Globus pallidus (tissue), 1 donor: Measurements from ENCODE around the gene TPM4.

ENCODE experiments used
- DNase-seq: peaks from one replicate; pipeline ENCODE4 v3.0.0-alpha.2; 2015; ENCODE audit warnings: low spot score

Gene TPM4

DNA sequence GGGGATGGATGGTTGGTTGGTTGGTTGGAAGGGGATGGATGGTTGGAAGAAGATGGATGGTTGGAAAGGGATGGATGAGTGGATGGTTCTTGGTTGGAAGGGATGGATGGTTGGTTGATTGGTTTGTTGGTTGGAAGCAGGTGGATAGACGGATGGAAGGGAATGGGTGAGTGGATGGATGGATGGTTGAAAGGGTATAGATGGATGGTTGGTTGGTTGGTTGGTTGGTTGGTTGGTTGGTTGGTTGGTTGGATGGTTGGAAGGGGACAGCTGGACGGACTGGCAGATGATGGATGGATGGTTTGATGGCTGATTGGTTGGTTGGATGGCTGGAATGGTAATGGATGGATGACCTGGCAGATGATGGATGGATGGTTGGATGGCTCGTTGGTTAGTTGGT, 55.4 kb downstream of the TPM4 start:
- DNase-seq: no peak

GRCh38 chr19:16133818-16134217, 57.5 kb downstream of the TPM4 start:
- DNase-seq: no peak

GRCh38 chr19:16134510-16134909, 58.2 kb downstream of the TPM4 start:
- DNase-seq: no peak

DNA sequence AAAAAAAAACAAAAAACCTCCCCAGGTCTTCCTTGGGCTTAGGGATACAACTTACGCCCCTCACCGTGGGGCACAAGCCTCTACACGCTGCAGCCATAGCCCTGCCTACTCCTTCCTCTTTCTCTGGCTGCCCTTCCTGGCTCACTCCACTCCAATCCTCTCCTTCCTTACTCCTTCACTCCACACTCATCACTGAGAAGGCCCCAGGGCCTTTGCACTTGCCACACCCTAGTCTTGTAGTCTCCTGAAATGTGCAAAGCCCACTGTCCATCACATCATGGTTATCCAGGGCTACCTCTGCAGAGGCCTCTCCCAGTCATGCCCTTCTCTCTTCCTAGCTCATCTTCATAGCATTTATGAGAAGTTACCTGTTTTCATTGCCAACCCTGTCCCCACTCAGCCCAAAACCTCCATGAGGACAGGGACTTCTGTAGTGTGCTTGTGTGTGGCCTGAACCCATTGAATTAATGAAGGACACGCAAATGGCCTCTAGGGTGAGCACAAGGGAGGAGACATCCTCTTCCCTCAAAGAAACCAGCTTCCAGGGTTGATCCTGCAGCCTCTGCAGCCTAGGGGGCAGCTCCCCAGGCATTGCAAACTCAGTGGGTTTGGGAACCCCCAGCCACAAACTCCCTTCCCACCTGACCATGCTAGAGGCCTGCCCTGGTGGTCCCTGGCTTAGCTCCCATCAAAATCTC, 59.3 kb downstream of the TPM4 start:
- DNase-seq: no peak

DNA sequence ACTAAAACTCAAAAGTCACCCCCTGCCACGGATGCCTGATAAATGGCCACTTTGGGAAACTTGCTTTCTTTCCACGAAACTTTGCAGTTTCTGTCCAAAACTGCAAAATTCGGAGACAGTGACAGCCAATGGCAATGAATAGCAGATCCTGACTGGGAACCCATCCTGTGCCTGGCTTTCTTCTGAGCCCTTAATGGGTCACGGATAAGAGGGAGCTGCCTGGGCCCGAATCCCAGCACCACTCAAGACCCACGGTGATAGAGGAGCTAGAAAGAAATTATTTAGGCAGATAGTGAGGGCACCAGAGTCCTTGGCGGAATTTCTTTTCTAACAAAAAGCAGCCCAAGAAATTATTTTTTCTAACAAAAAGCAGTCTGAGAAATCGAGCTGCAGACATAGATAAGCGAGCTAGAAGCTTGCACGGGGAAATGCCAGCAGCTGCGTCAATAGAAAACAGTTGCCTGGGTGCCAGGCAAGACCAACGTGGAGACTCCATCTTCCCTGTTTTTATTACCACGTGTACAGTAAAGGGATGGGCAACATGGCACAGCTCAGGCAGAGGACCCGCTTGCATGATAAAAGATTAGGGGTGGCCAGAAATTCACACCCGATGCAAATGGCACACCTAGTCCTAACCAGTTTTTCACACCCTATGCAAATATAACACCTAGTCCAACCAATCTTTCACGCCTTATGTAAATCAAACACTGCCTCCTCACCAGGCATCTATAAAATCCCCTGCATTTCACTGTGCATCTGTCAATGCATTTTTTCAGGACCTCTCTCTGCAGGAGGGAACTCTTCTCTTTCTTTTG, 60.1 kb downstream of the TPM4 start:
- no peak for DNase-seq

DNA sequence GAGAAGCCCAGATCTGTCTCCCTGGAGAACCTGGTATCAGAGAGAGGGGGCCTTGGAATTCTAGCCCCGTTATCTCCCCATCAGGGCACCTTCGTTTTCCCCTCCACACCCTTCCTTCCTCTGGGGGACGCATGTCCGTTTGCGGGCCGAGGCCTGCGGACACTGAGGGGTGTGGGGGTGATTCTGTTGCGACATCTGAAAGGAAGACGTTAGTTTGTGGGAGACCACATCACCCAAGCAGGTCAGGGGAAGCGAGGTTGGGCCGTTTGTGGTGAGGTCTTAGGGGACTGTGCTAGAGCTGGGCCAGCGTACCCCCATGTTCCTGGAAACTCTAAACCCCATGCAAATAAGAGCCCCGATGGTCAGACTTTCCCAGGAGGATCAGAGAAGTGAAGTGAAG, 63.5 kb downstream of the TPM4 start:
- no peak for DNase-seq

DNA sequence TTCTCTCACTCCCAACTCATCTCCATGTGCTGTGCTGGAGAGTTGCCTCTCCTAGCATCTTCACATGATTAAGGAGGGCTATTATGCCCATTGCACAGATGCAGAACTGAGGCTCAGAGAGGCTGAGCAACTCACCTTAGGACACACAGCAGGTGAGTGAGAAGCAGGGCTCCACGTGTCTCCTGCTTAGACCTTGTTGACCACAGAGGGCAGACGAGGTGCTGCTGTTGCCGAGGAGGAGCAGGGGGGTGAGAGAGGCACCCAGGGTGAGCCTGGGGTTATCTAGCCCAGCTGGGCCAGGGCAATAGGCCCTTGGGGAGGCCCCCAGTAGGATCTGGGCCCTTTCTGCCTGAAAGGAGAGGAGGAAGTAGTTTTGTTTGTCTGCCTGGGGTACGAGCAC, 64.7 kb downstream of the TPM4 start:
- no peak for DNase-seq

DNA sequence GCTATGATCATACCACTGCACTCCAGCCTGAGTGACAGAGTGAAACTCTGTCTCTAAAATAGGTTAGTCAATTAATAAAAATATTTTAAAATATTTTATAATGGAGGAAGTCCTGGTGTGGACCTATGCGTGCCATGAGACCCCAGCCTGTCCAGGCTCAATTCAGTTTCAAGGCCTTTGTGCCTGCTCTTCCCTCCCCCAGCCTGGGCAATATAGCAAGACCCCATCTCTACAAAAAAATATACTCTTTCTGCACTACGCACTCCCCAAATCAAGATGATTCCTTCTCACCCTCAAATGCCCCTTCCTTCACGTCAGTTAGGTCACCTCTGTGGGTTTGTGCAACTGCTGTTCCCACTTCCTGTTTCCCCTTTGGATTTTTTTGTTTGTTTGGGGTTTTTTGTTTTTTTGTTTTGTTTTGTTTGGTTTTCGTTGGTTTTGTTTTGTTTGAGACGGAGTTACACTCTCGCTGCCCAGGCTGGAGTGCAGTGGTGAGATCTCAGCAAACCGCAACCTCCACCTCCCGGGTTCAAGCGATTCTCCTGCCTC, 65.8 kb downstream of the TPM4 start:
- DNase-seq: no peak

- no peak for DNase-seq
Measured at GRCh38 chr19:16143399-16144215, 67.3 kb downstream of the TPM4 start, which contains the start of gene HSH2D. HSH2D (plus strand) TSS chr19:16143685; CDS start chr19:16148751, 5,066 bp downstream.

DNA sequence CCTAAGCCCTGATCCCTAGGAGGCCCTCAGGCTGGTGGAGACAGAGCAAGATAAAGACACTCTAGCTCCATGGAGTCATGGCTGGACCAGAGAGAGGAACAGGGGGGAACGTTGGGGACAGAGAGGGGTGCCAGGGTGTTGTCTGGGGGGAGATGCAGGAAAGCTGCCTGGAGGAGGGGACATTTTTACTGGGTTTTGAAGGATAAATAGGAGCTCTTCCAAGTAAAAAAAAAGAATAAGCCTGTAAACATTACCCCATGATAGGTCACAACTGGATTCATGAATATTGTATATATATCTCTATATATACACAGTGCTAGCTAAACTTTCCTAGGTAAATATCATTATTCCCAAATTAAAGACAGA, 67.9 kb downstream of the TPM4 start:
- no peak for DNase-seq

GRCh38 chr19:16146112-16146511, 69.8 kb downstream of the TPM4 start:
- DNase-seq: no peak

GRCh38 chr19:16148443-16149229, 72.3 kb downstream of the TPM4 start:
- no peak for DNase-seq
